ENCODE data around the gene CAMK1. TPM values are rescaled to one million over a fixed set of nuclear protein-coding genes. Genes with fewer than 3 reads are reported as not detected.
"Not testable (repeated sequence)": the region's sequence is repeated elsewhere in the genome, so short reads cannot be mapped to it uniquely, and the experiment has no call there.

Gene CAMK1
- polyA plus RNA-seq, 1 donor = 17.4 TPM

DNA sequence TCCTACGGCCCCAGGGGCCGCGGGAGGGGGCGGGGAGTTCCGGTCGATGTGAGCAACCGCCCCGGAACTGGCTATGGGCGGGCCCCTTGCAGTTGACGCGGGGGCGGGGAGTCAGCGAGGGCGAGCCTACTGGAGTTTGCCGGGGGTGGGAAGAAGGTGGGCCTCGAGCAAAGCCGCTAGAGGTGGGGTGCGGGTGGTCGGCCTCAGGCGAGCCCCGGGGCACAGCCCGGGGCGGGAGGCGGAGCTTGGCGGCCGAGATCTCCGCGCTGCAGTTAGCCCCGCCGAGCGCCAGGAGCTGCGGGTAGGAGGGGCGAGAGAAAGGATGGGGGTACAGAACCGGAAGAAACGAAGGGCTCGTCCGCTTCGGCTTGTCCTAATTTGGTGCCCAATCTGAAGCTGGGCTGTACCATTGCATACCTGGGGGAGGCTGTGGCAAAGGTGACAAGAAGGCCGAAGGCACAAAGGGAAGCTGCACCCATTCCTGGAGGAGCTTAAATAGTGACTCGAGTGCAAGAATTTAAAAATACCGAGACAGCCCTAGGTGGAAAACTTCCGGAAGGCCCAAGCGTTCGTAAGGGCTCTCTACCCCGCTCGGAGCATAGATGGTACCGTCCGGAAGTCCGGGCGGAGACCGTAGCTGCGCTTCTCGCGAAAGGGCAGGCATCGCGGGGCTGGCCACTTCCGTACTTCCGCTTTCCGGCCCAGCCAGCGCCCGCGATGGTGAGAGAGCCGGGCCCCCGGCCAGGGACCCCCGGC is 22.8 kb upstream of the CAMK1 start, which contains the start of the genes ARPC4 and TADA3:
Gene ARPC4, plus strand, starts transcription at position 678 of the 756 bp plus-strand sequence. Its CDS starts 40 bp downstream, at position 718.
Gene TADA3, minus strand, starts transcription at position 69 of the 756 bp plus-strand sequence. CDS start 1,007 bp downstream, outside the sequence.
- DNase-seq = peak; percentile 94

DNA sequence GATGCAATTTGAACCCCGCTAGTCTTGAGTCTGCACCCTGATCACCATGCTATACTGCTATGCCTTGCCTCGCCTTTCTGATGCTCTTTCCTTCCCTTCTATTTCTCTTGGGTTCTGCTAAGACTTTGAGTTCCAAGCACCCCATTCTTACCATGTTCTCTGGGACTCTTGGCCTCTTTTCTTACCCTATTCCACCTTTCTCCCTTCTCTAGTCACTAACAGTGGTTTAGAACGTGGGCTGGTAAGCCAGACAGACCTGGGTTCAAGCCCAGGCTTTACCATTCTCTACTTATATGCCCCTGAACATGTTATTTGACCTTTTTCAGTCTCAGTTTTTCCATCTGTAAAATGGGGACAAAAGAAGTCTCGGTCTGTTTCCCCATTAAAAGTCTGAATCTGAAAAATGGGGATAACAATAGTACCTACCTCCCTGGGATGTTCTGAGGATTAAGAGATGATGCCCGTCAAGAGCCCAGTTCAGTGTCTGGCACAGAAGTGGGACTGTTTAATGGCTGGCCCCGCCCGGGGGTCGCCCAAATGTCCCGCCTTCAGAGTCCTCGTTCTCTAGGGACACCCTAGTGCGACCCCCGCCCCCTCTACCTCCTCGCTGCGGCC is 22.1 kb upstream of the CAMK1 start:
- DNase-seq = no peak

DNA sequence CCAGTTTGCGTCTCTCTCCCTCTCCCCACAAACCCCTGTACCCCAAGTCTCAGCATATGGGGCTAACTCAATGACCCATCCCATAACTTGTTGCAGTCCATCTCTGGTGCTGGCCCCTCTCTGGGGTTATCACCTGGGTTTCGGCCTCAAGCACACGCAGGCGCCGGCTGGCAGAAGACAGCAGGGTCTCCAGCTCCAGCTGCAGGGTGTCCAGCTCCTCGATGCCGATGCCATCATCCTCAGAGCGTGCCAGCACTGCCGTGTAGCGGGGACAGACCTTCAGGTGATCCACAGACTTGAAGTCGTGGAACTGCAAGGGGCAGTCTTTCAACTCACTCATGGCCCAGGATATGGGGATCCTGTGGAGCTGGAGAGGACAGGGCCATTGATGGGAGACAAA is 21.4 kb upstream of the CAMK1 start:
- DNase-seq = no peak

DNA sequence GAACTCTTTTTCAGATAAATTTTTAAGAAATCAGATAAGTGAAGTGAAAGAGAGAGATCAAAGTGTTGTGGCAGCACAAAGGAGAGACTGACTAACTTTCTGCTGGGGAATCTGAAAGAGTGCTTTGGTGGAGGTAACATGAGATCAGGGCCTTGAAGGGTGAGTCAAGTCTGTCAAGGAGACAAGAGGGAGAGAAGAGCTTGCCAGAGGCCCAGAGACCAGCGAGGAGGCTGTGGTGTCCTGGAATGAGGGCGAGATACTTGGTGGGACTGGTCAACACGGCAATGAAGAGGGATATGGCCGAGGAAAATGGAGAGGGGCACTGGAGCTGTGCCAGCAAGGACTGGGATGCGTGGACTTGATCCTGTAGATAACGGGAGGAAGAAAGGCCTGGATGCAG is 18.0 kb upstream of the CAMK1 start:
- DNase-seq = no peak

DNA sequence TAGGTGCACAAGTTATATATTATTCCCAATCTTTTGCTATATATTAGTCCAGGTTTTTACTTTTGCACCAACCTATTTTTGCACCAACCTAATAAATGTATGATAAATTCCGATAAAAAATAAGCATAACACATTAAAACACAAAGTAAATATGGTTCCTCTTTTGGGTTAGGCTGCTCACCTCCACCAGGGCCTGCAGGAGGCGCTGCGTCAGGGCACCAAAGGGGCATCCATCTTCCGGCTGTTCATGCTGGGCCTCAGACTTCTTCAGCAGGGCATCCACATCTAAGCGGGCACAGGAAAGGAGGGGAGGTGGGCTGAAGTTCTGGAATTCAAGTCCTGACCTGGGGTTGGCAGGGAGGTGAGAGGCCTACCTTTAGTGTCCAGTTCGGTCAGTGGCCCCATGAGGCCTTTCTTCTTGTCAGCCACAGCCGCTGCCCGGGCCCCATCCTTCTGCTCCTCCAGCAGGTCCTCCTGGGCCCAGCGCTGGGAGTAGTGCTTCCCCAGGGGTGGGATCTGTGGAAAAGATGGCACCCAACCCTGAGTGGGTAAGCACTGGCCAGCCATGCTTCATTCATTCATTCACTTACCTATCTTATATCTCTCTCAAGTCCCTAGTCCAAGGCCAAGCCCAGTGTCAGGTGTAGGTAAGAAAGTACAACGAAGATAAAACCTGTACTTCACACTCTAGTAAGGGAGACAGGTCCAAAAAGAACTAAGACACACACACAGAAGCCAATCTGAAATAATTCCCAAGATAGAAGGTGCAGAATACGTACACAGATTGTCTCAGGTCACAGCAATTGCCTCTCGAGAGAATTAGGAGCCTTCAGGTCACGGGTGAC is 17.3 kb upstream of the CAMK1 start:
- DNase-seq = no peak

DNA sequence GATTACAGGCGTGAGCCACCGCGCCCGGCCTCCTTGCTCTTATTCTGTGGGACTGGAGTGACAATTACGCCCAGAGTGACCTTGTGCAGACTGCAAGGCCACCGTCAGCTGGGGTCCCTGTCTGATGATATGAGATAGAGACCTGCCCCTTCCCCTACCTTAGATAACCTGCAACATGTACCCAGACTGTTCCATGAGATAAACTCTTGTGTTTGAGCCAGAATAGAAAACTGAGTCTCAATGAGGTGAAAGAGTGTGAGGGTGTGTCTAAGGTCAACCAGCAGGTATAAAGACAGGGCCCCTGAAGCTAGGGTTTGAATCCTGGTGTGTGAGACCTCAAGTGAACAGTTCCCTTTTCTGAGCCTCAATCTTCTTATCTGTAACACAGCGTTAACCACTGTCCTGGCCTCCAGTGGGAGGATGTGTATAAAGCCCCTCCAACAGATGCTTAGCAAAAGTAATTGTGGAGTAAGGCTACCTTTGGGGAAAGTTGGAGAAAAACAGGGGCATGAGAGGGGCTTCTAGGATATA is 16.5 kb upstream of the CAMK1 start:
- no peak for DNase-seq

DNA sequence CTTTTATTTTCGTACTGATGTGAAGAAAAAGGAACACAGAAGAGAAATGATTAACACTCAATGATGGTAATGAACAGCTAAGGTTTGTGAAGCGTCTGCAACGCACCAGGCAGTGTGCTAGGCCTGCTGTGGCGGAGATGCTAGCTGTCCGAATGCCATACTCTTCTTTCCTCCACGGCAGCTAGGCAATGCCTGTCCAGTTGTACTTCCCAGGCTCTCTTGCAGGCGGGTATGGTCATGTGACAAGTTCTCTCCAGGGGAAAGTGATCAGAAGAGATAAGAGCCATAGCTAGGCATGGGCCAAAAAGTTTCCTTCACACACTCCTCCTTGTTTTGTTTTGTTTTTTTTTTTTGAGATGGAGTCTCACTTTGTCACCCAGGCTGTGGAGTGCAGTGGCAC is 15.9 kb upstream of the CAMK1 start:
- DNase-seq = no peak

DNA sequence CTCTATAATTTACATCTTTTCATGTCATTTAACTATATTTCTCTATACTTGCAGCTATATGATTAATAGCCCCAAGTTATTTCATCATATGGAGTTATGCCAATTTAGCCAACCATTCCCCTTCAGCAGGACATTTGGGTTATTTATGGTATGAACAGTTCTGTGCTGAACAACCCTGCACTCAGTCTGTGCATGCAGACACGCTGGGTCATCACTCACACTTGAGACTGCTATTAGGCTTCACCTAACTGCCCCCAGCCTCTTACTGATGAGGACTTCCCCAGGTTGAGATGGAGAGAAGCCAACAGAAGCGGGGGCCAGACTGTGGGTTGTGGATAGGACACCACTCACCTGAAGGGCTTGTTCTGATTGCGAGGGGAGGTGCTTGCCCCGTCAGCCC is 15.2 kb upstream of the CAMK1 start:
- DNase-seq = no peak

DNA sequence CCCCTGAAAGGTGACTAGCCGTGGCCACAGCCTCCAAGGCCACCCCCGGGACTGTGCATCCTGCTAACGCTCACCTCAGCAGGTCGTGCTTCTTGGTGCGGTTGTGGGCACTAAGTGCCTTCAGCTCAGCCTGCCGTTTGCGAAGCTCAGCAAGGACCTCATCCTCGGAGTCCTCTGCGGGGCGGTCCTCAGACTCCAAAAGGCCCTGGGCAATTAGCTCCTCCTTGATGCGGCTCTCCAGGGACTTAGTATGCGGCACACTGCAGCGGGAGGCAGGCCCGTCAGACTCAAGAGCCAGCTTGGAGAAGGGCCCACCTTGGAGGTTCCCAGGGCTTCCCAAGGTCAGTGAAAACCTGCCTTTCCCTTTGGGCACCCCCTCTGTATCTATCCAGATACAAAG is 14.2 kb upstream of the CAMK1 start:
- DNase-seq = no peak

DNA sequence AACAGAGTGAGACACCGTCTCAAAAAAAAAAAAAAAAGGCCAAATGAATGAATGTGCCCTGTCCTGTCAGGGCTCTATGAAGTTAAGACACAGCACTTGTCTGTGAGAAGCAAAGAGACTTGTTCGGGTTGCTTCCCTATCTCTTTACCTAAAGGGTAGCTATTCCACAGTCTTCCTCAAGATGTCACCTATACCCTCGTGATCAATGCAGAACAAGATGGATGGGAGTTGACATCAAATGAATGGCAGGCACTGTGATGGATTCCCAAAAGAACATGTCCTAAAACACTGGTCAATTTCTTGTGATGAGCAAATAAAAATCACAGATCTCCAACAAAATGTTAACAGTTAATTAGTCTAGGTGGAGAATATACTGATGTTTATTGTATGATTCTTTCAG is 13.0 kb upstream of the CAMK1 start:
- DNase-seq = no peak

DNA sequence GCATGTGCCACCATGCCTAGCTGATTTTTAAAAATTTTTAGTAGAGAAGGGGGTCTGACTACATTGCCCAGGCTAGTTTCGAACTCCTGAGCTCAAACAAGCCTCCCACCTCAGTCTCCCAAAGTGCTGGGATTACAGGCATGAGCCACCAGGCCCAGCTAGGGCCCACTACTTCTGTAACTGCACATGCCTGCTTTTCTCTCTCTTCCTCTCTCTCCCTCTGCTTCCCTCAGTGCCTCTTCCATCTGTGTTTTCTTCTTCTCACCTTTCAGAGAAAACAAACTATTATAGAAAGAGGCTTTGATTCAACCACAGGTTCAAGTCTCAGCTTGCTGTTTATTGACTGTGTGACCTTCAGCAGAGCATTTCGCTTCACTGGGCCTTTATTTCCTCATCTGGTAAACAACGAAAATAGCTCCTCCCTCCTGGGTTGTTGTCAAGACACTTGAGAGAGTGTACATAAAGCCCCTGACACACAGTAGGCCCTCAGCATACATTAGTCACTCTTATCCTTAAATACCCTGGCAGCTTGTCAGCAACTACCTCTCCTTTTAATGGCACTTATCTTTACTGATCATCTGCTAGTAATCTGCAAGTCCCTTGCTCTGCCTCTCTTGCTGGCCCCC is 12.3 kb upstream of the CAMK1 start:
- DNase-seq = no peak

DNA sequence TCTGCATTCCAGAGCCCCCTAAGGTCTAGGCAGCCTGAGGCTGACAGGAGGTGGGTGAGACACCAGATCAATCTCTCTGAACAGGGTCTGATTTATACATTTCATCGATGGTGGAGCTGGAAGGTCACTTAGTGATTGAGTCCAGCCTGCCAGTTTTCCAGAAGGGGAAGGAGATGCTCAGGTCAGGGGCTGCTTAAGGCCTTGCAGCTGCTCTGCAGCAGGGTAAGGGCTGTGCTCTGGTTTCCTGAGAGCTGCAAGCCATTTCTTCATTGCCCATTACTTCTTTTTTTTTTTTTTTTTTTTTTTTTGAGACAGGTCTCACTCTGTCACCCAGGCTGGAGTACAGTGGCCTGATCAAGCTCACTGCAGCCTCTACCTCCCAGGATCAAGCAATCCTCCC is 11.8 kb upstream of the CAMK1 start:
- no peak for DNase-seq

DNA sequence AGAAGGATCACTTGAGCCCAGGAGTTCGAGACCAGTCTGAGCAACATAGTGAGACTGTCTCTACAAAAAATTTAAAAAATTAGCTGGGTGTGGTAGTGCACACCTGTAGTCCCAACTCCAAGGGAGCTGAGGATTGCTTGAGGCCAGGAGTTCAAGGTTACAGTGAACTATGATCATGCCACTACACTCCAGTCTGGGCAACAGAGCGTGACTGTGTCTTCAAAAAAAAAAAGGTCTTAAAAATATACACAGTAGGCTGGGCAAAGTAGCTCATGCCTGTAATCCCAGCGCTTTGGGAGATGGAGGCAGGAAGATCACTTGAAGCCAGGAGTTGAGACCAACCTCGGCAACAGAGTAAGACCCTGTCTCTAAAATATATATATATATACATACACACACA is 11.2 kb upstream of the CAMK1 start:
- DNase-seq = no peak

DNA sequence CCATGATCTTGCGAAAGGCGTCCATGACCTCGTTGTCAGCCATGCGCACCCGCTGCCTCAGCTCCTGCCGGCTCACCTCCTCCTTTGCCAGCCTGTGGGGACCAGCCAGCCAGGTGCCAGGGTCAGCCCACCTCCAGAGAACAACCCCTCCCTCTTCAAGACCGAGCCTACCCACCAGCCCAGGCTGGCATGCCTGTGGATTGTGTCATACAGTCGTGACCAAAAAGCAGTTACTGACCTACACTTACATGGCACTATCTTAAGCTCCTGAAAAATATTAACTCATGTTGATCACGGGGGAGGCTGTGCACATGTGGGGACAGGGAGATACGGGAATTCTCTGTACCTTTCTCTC is 10.7 kb upstream of the CAMK1 start:
- no peak for DNase-seq

DNA sequence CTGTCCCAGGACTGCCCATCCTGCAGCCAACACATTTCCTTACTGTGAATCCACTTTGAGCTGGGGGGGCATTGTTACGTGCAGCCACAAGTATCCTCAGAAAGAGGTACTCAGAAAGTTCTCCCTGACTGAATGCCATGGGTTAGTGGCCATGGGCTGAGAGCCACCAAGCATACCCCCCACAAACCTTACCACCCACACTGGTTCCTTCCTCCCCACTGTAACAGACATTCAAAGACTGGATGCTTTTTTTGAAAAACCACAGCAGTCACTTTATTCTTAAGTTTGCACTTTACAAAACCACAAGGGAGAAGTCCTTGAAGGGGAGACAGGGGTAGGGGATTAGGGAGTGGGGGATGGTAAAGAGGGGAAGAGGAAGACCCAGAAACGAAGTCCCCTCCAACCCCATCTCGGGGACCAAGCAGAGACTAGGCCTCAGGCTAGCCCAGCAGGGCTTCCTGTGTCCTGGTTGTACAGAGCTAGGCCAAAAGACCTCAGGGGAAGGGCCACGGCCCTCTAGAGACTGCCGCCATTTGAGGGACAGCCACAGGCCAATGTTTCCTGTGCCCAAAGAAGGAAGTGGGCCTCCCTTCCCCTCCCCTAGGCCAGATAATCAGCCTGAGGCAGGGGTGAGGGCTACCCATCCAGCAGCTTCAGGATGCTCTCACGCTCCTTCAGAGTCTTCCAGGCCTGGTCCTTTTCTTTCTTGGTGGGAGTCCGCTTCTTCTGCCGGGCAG is 10.1 kb upstream of the CAMK1 start:
- DNase-seq = no peak

DNA sequence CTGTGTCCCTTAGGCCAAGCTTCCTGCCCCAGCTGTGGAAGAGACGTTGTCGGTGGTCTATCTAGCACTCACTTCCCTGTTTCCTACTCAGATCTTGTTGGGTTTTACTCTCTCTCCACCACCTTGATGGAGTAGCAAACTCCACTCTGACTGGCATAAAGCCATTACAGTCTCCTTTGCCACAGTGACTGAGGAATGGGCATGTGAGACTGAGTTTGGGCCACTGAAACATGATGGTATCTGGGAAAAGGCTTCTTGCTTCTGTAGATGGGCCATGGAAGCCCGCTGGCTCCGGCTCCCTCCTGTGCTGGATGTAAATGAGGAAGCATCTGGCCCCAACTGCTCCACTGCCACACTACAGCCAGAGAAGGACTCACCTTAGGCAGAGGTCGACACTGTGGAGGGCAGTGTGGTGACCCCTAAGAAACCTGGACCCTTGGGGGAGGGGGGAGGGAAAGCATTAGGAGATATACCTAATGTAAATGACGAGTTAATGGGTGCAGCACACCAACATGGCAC is 9.4 kb upstream of the CAMK1 start:
- no peak for DNase-seq

DNA sequence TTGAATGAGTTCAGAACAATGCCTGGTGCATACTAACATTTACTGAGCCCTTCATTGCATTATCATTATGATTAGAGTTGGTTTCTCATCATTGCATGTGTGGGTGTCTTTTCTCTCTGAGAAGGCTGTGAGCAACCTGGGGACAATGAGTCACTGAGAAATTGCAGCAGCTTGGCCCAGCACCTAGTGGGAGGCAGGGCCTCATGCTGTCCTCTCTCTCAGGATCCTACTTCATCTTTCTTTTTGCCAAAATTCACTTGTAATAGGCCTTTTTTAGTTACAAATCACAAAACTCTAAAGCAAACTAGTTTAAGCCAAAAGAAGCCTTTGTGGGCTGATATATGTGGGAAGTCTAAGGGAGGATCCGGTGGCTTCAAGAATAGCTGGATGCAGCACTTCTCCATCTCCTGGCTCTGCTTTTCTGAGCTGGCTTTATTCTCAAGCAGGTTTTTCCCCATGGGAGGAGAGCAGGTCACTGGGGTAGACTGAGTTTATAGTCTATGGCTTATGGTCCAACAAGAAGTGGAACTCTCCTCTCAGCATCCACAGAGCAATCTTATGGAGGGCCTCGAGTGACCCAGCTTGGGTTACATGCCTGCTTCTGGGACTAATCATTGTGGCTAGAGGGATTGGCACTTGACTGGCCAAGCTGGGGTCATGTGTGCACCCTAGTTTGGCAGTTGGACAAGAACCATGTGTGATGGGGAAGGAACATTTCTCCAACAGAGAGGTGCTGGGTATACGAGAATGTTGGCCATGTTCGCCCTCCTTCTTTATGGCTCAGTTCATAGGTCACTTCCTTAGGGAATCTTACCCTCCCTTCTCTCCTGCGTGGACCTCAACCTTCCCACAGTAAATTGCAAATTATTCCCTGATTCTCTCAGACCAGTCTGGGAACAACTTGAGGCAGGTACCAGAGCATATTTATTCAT is 8.7 kb upstream of the CAMK1 start:
- DNase-seq = no peak

DNA sequence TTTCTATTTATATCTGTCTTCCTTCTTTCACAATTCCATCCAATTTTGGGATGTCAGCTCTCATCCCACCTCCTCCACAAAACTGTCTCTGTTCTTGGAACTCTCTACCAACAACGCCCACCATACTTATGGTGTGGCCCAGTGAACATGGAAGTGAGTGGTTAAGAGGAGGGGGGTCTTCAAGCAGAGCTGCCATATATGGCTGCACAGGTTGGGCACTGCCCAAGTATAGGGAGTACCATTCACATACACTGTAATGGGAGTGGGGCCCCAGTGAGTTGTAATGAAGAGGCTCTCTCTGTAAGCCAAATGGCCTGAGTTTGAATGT is 7.9 kb upstream of the CAMK1 start:
- DNase-seq = no peak

DNA sequence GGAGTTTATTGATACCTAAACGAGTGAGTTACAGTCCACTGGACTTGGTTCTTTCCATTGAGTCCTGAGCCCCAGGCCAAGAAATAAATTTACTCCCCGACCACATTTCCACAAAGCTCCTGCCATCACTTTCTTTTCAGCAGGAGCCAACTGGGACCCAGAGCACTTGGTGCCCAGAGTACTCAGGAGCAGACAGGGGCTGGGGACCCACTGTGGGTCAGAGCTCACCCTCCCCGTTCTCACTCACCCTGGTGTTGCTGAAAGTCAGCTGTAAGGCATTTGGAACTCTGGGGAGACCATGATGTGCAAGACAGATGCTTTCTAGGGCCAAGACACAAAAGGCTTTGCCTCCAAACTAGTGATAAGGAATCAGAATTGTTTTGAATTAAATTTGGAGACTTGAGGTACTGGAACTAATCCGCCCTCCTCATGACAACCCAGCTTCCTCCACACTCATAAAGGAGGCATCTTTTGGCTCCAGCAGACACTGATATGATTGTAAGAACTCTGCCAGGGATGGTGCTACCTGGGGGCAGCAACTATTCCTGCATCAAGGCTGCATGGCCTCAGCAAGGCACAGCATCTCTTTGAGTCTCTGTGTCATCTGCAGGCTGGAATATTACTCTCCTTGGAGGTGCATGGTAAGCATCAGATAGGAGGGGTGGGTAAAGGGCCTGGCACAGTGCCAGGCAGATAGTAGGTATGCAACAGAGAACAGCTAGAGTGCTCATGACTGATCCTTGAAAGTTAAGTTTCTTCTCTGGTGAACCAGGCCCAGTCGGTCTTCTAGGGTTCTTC is 7.3 kb upstream of the CAMK1 start:
- DNase-seq = no peak

DNA sequence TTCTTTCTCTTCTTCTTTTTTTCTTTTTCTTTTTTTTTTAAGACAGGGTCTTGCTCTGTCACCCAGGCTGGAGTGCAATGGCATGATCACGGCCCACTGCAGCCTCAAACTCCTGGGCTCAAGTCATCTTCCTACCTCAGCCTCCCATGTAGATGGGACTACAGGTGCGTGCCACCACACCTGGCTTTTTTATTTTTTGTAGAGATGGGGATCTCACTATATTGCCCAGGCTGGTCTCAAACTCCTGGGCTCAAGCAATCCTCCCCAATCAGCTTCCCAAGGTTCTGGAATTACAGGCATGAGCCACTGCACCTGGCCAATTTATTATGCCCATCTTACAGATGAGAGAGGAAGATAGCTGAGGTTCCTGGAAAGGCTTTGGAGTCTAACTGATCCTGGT is 1.3 kb upstream of the CAMK1 start:
- not testable (repeated sequence) for DNase-seq

Measured in hindlimb muscle (tissue), 1 donor.